Stimulated activated CD4-positive, alpha-beta T cell treated with anti-CD3 and anti-CD28 coated beads, TNF-alpha, amount 100 ng/mL, for 48 hours (primary cell): Measurements from ENCODE around the gene SBF1.

Experiments
- DNase-seq, 3 donors: peaks; one replicate each; pipeline ENCODE4 v3.0.0-alpha.2; 2020; ENCODE audit warnings: low read depth in 3 of 3

The SBF1 gene

GRCh38 chr22:50486561-50487289 lies 11.9 kb upstream of the SBF1 start, which contains the start of gene MIOX:
Gene MIOX (plus strand): TSS chr22:50486859. CDS start chr22:50486898, 39 bp downstream.
- DNase-seq, result no peak

GRCh38 chr22:50485221-50486131 lies 10.6 kb upstream of the SBF1 start:
- no peak for DNase-seq

DNA sequence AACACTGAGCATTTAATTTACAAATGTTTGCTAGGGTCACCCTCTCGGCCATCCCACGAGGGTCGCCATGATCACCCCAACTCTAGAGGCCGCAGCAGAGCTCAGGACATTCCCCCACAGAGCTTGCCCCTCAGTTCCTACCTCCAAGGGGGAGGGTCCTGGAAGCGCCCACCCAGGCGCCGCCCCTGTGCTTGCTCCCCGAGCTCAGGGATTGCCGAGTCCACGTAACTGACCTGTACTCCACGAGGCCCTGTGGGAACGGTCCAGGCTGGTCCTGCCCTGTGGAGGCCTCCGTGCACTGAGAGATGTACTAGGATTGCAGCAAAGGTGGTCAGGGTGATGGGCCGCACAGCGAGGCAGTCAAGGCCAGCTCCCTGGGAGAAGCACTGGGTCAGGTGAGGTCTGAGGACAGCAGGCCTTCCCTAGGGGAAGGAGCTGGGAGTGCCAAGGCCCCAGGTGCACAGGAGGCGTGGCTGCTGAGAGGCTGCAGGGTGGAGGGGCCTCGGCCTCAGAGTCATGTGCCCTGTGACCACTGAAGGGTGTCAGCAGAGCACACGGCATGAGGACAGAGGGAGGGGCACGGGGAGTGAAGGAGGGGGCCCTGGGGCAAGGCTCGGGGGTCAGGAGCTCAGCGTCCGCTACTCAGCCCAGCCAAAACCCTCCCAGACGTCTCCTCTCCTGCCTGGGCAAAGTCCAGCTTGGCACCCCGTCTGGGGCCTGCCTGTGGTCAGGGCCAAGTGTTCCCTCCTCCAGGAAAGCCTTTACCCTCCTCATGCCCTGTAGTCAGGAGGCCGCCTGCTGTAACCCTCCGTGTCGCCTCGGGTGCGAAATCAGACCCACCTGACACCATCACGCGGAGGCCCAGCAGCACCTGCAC lies 9.4 kb upstream of the SBF1 start:
- no peak for DNase-seq

DNA sequence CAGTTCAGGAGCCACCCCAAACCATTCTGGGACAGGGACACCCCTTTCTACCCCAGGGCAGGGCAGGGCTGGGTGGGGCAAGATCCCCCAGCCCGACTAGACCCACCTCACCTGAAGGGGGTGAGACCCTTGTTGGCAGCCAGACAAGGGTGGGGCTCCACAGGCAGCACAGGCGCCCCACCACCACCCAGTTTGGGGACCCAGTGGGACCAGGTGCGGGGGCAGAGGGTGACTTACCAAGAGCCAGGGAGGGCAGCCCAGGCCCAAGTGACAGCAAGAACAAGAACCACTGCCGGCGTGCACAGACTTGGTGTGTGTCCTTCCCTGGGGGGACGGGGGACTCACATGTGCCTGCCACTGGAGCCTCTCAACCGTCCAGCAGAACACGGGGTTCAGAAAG lies 8.7 kb upstream of the SBF1 start:
- DNase-seq, result no peak

DNA sequence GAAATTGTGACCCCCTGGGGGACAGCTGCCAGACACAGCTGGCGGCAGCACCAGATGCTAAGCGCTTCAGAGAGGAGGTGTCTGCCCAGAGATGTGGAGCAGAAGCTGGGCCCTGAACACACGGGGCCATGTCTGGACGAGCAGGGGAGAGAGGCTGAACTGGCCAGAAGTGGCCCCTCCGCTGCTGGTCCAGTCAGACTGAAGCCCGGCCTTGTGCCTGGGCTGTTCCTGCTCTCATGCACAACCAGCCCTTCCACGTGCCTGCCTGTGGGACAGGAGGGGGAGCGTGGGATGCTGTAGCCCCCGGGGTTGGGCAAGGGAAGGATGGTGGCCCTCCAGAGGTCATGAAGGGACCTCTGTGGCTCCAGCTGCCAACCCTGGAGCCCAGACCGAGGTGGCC lies 8.3 kb upstream of the SBF1 start:
- no peak for DNase-seq

DNA sequence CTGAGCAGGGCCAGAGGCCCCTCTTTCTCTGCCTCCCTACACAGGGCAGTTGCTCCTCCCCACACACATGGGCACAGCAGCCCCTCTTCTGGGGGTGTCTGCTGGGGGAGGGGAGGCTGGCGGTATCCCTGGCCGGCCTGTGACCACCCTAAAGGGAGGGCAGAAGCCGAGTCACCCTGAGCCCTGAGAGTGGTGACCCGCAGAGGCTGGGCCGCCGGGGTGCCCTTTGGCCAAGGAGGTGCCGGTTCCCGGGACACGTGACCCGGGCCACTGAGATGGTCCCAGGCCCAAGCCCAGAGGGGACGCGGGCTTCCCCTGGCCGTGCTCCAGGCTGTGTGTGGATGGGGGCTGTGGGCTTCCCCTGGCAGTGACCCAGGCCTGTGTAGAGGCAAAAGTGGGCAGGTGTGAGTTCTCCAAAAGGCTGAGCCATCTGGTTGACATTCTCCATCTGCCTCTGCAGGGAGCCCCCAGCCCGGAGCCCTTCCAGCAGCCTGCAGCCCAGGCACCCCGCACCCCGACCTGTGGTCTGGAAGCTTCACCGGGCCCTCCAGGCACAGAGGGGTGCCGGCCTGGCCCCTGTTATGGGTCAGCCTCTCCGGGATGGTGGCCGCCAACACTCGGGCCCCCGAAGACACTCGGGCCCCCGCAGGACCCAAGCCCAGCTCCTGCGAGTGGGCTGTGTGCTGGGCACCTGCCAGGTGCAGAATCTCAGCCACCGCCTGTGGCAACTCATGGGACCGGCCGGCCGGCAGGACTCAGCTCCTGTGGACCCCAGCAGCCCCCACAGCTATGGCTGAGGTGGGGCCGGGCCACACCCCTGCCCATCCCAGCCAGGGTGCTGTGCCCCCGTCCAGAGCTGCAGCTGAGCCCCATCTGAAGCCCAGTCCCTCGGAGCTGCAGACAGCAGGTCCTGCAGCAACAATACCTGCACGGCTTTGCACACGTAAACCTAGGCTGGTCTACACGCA lies 7.6 kb upstream of the SBF1 start:
- DNase-seq, result no peak

DNA sequence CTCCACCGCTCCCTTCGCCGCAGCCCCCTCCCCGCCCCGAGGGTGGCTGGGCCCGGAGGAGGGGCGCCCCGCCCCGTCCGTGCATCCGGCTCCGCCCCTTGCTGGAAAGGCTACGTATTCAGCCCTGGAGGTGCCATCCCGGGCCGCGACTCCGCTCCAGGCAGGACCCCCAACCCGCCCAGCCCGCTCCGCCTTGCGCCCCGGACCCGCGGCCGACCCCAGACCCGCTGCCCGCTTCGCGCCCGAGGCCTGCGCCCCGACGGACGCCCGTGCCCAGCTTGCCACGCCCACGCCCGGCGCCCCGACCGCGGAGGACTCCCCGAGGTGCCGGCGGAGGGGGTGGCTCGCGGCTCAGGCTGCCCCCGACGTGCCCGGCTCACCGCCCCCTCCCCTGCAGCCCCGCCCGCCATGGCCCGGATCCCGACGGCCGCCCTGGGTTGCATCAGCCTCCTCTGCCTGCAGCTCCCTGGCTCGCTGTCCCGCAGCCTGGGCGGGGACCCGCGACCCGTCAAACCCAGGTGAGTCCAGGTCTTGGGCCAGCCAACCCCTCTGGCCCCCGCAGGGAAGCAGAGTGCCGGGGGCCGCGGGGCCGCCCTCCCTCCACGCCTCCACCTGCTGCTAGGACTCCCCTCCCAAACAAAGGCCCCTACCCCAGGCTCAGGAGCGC lies 6.7 kb upstream of the SBF1 start, which contains the start of gene ADM2:
Gene ADM2 (plus strand): TSS at position 104 of the 667 bp plus-strand sequence. CDS start 305 bp downstream, at position 409.
- peak in 2 of 3 donors; percentile 41 to 60 for DNase-seq

- DNase-seq, result no peak
These were observed 6.2 kb upstream of the SBF1 start for GRCh38 chr22:50481045-50481439.

- no peak for DNase-seq
These were observed 4.9 kb upstream of the SBF1 start for GRCh38 chr22:50479721-50480120.

DNA sequence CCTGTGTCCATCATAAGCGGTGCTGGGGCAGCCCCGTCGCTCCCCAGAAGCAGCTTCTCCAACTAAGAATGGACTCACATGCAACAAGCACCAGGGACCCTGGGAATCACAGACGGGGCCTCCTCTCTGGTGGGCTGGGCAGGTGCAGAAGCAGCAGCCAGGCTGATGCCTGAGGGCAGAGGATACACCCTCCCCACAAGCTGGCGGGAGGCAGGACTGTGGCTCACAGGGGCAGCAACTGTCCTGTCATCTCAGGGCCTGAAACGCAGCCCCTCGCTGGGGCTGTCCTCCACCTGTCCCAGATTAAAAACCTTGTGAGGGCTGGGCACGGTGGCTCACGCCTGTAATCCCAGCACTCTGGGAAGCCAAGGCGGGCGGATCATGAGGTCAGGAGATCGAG lies 3.1 kb upstream of the SBF1 start:
- no peak for DNase-seq

- no peak for DNase-seq
These were observed 2.0 kb upstream of the SBF1 start for GRCh38 chr22:50476868-50477267.

- no peak for DNase-seq
These were observed 792 bp upstream of the SBF1 start for GRCh38 chr22:50475652-50476002.

GRCh38 chr22:50473855-50474671 lies 772 bp downstream of the SBF1 start:
- DNase-seq, result no peak

GRCh38 chr22:50473088-50473487 lies 1.7 kb downstream of the SBF1 start:
- DNase-seq, result no peak

- DNase-seq, result no peak
These were observed 2.9 kb downstream of the SBF1 start for GRCh38 chr22:50471962-50472361.

DNA sequence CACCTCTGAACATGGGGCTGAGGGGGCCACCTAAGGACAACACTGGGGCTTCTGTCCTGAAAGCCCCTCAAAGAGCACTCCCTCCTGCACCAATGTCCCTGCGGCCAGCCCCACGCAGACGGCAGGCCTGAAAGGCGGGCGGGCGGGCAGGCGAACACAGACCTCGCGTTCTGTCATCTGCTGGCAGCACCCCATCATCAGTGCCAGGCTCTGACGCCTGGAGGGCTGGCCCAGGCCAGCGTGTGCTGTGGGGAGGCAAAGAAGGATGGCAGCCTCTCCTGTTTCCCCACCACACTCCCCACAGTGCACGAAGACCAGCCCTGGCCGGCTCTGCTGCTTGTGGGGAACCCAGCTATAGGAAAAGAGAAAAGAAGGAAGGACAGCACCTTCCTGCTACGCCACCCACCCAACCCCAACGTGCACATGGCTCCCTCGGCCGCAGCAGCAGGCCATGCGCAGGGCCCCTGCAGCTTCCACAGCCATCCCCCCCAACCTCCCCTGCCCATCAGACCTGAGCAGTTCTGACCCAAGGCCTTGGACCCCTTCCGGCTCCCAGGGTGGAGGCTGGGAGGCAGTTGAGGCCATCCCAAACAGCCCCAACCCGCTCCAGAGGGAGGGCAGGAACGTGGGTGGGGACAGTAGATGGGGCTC lies 3.5 kb downstream of the SBF1 start:
- DNase-seq, result no peak

- no peak for DNase-seq
These were observed 4.3 kb downstream of the SBF1 start for GRCh38 chr22:50470491-50470890.

DNA sequence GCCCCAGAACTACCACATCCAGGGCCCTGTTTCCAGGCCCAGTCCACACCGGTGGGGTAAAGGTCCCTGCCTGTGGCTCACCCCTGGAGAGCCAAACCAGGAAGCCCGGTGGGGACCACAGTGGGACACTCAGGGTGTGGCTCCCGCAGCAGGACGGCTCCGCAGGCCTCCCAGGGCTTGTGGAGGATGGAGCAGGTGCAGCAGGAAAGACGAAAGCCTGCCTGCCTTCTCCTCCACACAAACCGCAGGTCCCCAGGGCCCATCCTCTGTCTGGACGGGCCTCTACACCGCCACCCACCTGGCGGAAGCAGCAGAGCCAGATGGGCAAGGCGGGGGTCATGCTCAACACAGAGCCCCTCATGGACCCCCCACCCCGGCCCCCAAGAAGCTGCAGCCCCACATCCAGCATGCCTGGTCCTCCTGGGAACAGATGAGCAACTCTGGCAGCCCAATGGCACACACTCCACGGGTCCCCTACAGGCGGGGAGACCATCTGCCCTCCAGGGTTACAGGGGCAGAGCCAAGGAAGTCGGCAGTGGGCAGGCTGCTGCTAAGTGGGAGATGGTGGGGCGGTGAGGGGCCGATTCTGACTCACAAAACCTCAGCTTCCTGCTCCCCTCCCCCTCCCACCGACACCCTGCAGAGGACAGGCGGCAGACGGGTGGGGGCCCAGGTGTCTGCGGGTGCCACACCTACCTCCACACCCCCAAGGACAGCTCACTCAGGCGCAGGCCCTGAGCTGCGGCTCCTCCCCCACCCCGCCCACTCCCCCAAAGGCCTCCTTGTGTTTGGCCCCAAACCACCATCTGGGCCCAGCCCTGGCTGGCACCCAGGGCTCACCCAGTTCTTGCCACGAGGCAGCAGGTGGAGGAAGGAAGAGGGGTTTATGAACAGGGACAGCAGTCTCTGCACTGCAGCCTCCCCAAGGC lies 5.2 kb downstream of the SBF1 start:
- peak; percentile 66 to 95 (median 88) for DNase-seq
